ENCODE results near the gene IL2RG.

DNA sequence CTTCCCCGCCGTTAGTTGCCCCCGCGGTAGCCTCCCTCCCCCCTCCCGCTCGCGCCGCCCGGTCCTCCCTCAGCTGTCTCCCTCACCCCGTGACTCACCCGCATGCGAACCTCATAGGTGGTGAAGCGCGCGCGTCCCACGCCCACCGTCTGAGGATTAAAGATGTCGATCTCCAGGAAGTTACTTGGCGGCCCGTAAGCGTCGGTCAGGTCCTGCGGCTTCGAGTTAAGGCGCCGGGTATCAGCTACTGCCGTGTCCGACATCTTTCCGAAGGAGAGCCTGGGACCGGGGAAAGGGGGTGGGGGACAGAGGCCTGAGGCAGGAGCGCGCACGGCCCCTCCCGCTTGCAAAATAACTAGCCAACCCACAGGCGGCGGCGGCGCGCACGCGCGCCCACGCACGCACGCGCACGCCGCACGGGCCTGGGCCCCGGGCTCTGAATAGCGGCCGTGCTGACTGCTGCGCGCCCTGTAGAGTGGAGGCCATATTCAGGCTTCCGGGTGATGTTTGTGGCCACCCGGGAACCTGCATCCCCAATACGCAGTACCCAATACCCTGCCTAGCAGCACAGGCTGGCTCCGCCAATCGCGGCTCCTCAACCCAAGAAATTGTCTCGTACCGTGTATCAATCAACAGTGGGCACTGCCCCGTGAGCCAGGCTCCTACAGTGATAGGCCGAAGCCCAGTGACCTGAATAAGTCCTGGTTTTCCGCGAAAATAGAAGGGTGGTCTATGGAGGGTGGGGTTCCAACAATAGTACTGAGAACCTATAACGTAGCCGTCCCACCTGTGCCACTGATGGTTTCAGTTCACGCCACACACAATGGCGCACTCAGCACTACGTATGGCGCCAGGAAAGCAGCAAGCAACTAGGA is 43.1 kb downstream of the IL2RG start, which contains the start of gene SNX12:
- TF ChIP-seq, protein P1, sequence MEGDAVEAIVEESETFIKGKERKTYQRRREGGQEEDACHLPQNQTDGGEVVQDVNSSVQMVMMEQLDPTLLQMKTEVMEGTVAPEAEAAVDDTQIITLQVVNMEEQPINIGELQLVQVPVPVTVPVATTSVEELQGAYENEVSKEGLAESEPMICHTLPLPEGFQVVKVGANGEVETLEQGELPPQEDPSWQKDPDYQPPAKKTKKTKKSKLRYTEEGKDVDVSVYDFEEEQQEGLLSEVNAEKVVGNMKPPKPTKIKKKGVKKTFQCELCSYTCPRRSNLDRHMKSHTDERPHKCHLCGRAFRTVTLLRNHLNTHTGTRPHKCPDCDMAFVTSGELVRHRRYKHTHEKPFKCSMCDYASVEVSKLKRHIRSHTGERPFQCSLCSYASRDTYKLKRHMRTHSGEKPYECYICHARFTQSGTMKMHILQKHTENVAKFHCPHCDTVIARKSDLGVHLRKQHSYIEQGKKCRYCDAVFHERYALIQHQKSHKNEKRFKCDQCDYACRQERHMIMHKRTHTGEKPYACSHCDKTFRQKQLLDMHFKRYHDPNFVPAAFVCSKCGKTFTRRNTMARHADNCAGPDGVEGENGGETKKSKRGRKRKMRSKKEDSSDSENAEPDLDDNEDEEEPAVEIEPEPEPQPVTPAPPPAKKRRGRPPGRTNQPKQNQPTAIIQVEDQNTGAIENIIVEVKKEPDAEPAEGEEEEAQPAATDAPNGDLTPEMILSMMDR (IDR thresholded peaks at IDR 0.05; ENCODE audit: low read depth, low read length) = no peak
- peak; percentile 53 for TF ChIP-seq POLR2A (IDR thresholded peaks at IDR 0.05; ENCODE audit: extremely low read depth, insufficient read length)
- TF ChIP-seq, protein P2, sequence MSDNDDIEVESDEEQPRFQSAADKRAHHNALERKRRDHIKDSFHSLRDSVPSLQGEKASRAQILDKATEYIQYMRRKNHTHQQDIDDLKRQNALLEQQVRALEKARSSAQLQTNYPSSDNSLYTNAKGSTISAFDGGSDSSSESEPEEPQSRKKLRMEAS (IDR thresholded peaks at IDR 0.05; ENCODE audit: low read depth, low read length) = peak; percentile 59
- peak; percentile 50; the same call in 1 of the 2 replicates for TF ChIP-seq MYC (IDR thresholded peaks at IDR 0.05; ENCODE audit: low read depth, low read length)

Measured in NB4 (cell line).